K562 (cell line): ENCODE results near the gene HDLBP. TPM values are rescaled to one million over a fixed set of nuclear protein-coding genes. Genes with fewer than 3 reads are reported as not detected.

Experiments used
- ARHGAP35 ChIP-seq: fragments of 450-650 bp; IDR thresholded peaks from 2 replicates; pipeline ENCODE4 v1.6.1; 2018; ENCODE audit not compliant: partially characterized antibody
- BDP1 ChIP-seq: IDR thresholded peaks from 3 replicates; pipeline ENCODE4 v1.6.1; 2011; ENCODE audit not compliant: insufficient read length, insufficient read depth
- CREB1 ChIP-seq, 2 experiments: sonication (generic) in 1 of 2; formaldehyde crosslinking in 1 of 2; IDR thresholded peaks; 2 replicates each; pipeline versions ENCODE4 v1.6.1 to v1.8.0; 2012 to 2022; ENCODE audit warnings: inconsistent platforms in 1 of 2, mild to moderate bottlenecking in 1 of 2, missing genetic modification reagents in 1 of 2, moderate library complexity in 1 of 2
- EGR1 ChIP-seq: fragments of 450-650 bp; conservative IDR thresholded peaks from 2 replicates; pipeline ENCODE4 v1.6.1; 2017; ENCODE audit warnings: mild to moderate bottlenecking
- ID3 ChIP-seq, 2 experiments: fragments of 250-450 bp in 1 of 2; fragments of 450-650 bp in 1 of 2; sonication (Bioruptor Pico) in 1 of 2; IDR thresholded peaks; 2 replicates each; pipeline versions ENCODE4 v1.6.1 to v1.8.0; 2016 to 2021; ENCODE audit warnings: mild to moderate bottlenecking in 2 of 2, moderate library complexity in 2 of 2, missing compliant biosample characterization in 1 of 2, missing genetic modification characterization in 1 of 2
- JUND ChIP-seq, 2 experiments: IDR thresholded peaks; 2 replicates in 1 of 2; 3 replicates in 1 of 2; pipeline ENCODE4 v1.6.1; 2011; ENCODE audit warnings: borderline replicate concordance in 2 of 2, low read depth in 2 of 2, low read length in 2 of 2, improper control_type of control experiment in 1 of 2, missing biosample characterization in 1 of 2, missing genetic modification characterization in 1 of 2, missing genetic modification reagents in 1 of 2
- MEF2A ChIP-seq: IDR thresholded peaks from 2 replicates; pipeline ENCODE4 v1.6.1; 2011; ENCODE audit warnings: low read depth, mild to moderate bottlenecking, low read length, moderate library complexity; ENCODE audit not compliant: control insufficient read depth
- NFE2 ChIP-seq: IDR thresholded peaks from 2 replicates; pipeline ENCODE4 v1.6.1; 2014; ENCODE audit warnings: antibody characterized with exemption, low read depth
- POLR2G ChIP-seq: fragments of 200-400 bp; formaldehyde crosslinking; IDR thresholded peaks from 2 replicates; pipeline ENCODE4 v1.6.1; 2017; ENCODE audit warnings: low read depth, mild to moderate bottlenecking, antibody characterized with exemption, low read length, moderate library complexity
- SLC30A9 ChIP-seq: fragments of 250-450 bp; sonication (Bioruptor Pico); IDR thresholded peaks from 2 replicates; pipeline ENCODE4 v1.8.0; 2022; ENCODE audit warnings: mild to moderate bottlenecking, moderate library complexity
- SMAD4 ChIP-seq: fragments of 250-450 bp; sonication (Bioruptor Pico); conservative IDR thresholded peaks from 2 replicates; pipeline ENCODE4 v1.8.0; 2021; ENCODE audit warnings: inconsistent platforms, mild to moderate bottlenecking, moderate library complexity
- TEAD4 ChIP-seq, 2 experiments: sonication (generic) in 1 of 2; formaldehyde crosslinking in 1 of 2; IDR thresholded peaks; 2 replicates each; pipeline versions ENCODE4 v1.6.1 to v1.8.0; 2012 to 2022; ENCODE audit warnings: borderline replicate concordance in 1 of 2, inconsistent platforms in 1 of 2, low read length in 1 of 2, mild to moderate bottlenecking in 1 of 2, missing genetic modification reagents in 1 of 2
- ZNF280A ChIP-seq: fragments of 450-650 bp; IDR thresholded peaks from 2 replicates; pipeline ENCODE4 v1.6.1; 2018; ENCODE audit warnings: mild to moderate bottlenecking, low read depth; ENCODE audit not compliant: partially characterized antibody
- ZNF431 ChIP-seq: sonication (generic); formaldehyde crosslinking; IDR thresholded peaks from 2 replicates; pipeline ENCODE4 v1.8.0; 2022; ENCODE audit warnings: mild to moderate bottlenecking, missing genetic modification reagents
- ZNF644 ChIP-seq: fragments of 200-800 bp; sonication (Bioruptor generic); IDR thresholded peaks from 2 replicates; pipeline ENCODE4 v1.6.1; 2016; ENCODE audit warnings: low read depth, missing genetic modification characterization, missing compliant biosample characterization
- ZNF717 ChIP-seq: fragments of 250-450 bp; sonication (Bioruptor Pico); IDR thresholded peaks from 2 replicates; pipeline ENCODE4 v1.5.0; 2021
- polyA plus RNA-seq, 8 experiments: library from polyadenylated mRNA; depleted of rRNA in 4 of 8; stranded (reverse) in 5 of 8; unstranded in 3 of 8; fragments of >200 nt; fragmentation: Nextera tagmentation in 2 of 8; fragmentation: Illumina TruSeq in 1 of 8; extraction: Ambion mirVana in 2 of 8; extraction: Trizol in 1 of 8; gene quantifications; 2 replicates each; pipeline versions ENCODE4 v1.2.1 to v1.2.3, GENCODE V29; 2011 to 2014; ENCODE audit warnings: inconsistent platforms in 1 of 8, missing spikeins in 1 of 8
- total RNA-seq, 7 experiments: library from RNA; depleted of rRNA in 6 of 7; stranded (reverse); fragments of >200 nt in 6 of 7; fragmentation: Illumina TruSeq in 2 of 7; extraction: Trizol in 2 of 7; gene quantifications; 2 replicates each; pipeline versions ENCODE4 v1.2.1 to v1.2.3, GENCODE V29; 2011 to 2021; ENCODE audit warnings: low replicate concordance in 1 of 7
- TF ChIP-seq, protein P1 (sequence below), 2 experiments: fragments of 450-650 bp; conservative IDR thresholded peaks; 2 replicates each; pipeline ENCODE4 v1.6.1; 2017; ENCODE audit warnings: mild to moderate bottlenecking in 2 of 2, moderate library complexity in 2 of 2
- TF ChIP-seq, protein P2 (sequence below): sonication (generic); formaldehyde crosslinking; IDR thresholded peaks from 2 replicates; pipeline ENCODE4 v1.8.1; 2023; ENCODE audit warnings: mild to moderate bottlenecking, missing genetic modification reagents, moderate library complexity
- TF ChIP-seq, protein P3 (sequence below): fragments of 250-450 bp; sonication (Bioruptor Pico); IDR thresholded peaks from 2 replicates; pipeline ENCODE4 v1.4.0; 2020

HDLBP gene
- total and polyA plus RNA-seq, 9 of the 15 experiments (the other 6 are each of a cell fraction or from before 2014, with no cell fraction given), result 24.4 to 378 (median 146) TPM

DNA sequence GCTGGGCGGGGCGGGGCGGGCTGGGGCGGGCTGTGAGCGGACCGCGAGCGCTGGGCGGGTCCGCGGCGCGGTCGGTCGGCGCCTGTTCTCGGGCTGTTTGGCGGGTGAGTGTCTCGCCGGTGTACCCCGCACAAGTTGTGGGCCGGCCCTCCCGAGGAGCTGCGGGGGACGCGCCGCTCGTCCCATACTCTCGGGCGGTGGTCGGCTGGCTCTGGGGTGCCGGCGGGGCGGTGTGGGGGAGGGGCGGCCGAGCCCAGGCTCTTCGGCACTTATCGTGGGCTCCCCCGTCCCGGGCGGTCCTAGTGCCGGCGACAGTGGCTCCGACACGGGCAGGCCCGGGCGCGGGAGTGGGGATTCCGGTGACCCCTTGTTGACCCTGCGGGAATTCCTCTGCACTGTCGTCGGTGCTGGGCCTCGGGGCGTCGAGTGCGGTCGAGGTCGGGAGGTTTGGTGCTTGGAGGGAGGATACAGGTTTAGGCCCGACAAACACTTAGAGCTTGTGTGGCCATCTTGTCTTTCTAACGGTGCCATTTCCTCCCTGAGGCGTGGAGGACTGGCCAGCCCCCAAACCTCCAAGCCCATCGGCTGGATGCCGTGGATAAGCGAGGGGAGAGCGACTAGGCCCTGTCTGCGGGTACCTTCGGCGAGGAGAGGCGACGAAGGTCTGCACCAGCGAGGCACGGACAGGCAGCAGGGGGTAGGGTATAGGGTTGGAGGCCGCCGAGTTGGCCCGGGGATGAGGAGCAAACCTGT is 583 bp upstream of the HDLBP start, which contains the start of gene SEPTIN2 (continued):
- TF ChIP-seq JUND (IDR thresholded peaks at IDR 0.05; ENCODE audit: borderline replicate concordance, low read depth, low read length) (no peak), JUND (tag; IDR thresholded peaks at IDR 0.05; ENCODE audit: borderline replicate concordance, low read depth, low read length) (no peak), ZNF431 (CRISPR knock-in tag) (0 out of 2 replicates have a peak, but pooled peaks have one; percentile 18), BDP1 (no peak), MEF2A (no peak), SLC30A9 (no peak), TEAD4 (IDR thresholded peaks at IDR 0.05; ENCODE audit: low read length) (0 out of 2 replicates have a peak, but pooled peaks have one; percentile 10), TEAD4 (CRISPR knock-in tag; IDR thresholded peaks at IDR 0.05; ENCODE audit: borderline replicate concordance) (no peak), ZNF717 (no peak), POLR2G (peak; percentile 83), EGR1 (no peak), ARHGAP35 (no peak), ZNF644 (tag) (no peak), ZNF280A (no peak), NFE2 (no peak), CREB1 (IDR thresholded peaks at IDR 0.05) (no peak), CREB1 (CRISPR knock-in tag; IDR thresholded peaks at IDR 0.05) (no peak; the same call in 1 of the 2 replicates), ID3 (CRISPR knock-in tag; IDR thresholded peaks at IDR 0.05) (no peak), ID3 (tag; IDR thresholded peaks at IDR 0.05) (peak; percentile 55), SMAD4 (peak; percentile 39)
- TF ChIP-seq, protein P1, sequence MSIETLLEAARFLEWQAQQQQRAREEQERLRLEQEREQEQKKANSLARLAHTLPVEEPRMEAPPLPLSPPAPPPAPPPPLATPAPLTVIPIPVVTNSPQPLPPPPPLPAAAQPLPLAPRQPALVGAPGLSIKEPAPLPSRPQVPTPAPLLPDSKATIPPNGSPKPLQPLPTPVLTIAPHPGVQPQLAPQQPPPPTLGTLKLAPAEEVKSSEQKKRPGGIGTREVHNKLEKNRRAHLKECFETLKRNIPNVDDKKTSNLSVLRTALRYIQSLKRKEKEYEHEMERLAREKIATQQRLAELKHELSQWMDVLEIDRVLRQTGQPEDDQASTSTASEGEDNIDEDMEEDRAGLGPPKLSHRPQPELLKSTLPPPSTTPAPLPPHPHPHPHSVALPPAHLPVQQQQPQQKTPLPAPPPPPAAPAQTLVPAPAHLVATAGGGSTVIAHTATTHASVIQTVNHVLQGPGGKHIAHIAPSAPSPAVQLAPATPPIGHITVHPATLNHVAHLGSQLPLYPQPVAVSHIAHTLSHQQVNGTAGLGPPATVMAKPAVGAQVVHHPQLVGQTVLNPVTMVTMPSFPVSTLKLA (conservative IDR thresholded peaks at IDR 0.05), result peak in 1 of 2 experiments; percentile 5; a peak in 1 of 4 replicates
- TF ChIP-seq, protein P2, sequence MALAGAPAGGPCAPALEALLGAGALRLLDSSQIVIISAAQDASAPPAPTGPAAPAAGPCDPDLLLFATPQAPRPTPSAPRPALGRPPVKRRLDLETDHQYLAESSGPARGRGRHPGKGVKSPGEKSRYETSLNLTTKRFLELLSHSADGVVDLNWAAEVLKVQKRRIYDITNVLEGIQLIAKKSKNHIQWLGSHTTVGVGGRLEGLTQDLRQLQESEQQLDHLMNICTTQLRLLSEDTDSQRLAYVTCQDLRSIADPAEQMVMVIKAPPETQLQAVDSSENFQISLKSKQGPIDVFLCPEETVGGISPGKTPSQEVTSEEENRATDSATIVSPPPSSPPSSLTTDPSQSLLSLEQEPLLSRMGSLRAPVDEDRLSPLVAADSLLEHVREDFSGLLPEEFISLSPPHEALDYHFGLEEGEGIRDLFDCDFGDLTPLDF, result no peak
- TF ChIP-seq, protein P3, sequence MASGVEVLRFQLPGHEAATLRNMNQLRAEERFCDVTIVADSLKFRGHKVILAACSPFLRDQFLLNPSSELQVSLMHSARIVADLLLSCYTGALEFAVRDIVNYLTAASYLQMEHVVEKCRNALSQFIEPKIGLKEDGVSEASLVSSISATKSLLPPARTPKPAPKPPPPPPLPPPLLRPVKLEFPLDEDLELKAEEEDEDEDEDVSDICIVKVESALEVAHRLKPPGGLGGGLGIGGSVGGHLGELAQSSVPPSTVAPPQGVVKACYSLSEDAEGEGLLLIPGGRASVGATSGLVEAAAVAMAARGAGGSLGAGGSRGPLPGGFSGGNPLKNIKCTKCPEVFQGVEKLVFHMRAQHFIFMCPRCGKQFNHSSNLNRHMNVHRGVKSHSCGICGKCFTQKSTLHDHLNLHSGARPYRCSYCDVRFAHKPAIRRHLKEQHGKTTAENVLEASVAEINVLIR (CRISPR knock-in tag), result 0 out of 2 replicates have a peak, but pooled peaks have one; percentile 32
